Endothelial cell of umbilical vein (primary cell): ENCODE measurements around the gene NDUFB1. TPM values are rescaled to one million over a fixed set of nuclear protein-coding genes. Genes with fewer than 3 reads are reported as not detected.

Experiments
- BruUV-seq: library from RNA; stranded (reverse); fragments of 400-500 nt; replicated peaks from 2 replicates; lab custom pipeline; 2021; lab: Mats Ljungman, UMichigan
- CTCF ChIA-PET: fragments of 300-600, 350-600 bp; sonication (Branson Sonifier 250); formaldehyde crosslinking; loops from one replicate; lab custom pipeline; 2021; ENCODE audit warnings: antibody characterized with exemption, inconsistent platforms; lab: Charles Lee
- POLR2A ChIA-PET: fragments of 300-600, 350-600 bp; sonication (Branson Sonifier 250); formaldehyde crosslinking; loops from one replicate; lab custom pipeline; 2021; ENCODE audit warnings: antibody characterized with exemption, inconsistent platforms; lab: Charles Lee
- DNase-seq: peaks from one replicate; pipeline ENCODE4 v3.0.0-alpha.2; 2011; ENCODE audit warnings: low read depth, low spot score
- FAIRE-seq: peaks from 2 replicates; lab custom pipeline; 2011; peaks lifted over from hg19 to GRCh38; lab: Jason Lieb, UNC
- H2AFZ ChIP-seq: 2 replicates; pipeline ENCODE4 v1.6.0; 2012; ENCODE audit warnings: low read depth, low read length, control low read depth, inconsistent platforms
- H3K27ac ChIP-seq: 2 replicates; pipeline ENCODE4 v1.5.1; 2011; ENCODE audit warnings: low read depth, mild to moderate bottlenecking, control low read depth, low read length, moderate library complexity; ENCODE audit not compliant: insufficient read depth
- H3K27me3 ChIP-seq, 2 experiments: 2 replicates each; pipeline versions ENCODE4 v1.6.0 to v1.6.1; 2011; ENCODE audit warnings: low read length in 2 of 2, mixed read lengths in 1 of 2; ENCODE audit not compliant: control insufficient read depth in 2 of 2, insufficient read depth in 2 of 2
- H3K36me3 ChIP-seq, 2 experiments: 2 replicates in 1 of 2; 3 replicates in 1 of 2; pipeline ENCODE4 v1.5.1; 2011; ENCODE audit warnings: low read length in 2 of 2, mild to moderate bottlenecking in 1 of 2, moderate library complexity in 1 of 2; ENCODE audit not compliant: control insufficient read depth in 2 of 2, insufficient read depth in 2 of 2; ENCODE audit errors: extremely low read depth in 1 of 2
- H3K4me1 ChIP-seq: 3 replicates; pipeline ENCODE4 v1.5.1; 2011; ENCODE audit warnings: mild to moderate bottlenecking, low read length; ENCODE audit not compliant: control insufficient read depth, insufficient read depth; ENCODE audit errors: extremely low read depth
- H3K4me2 ChIP-seq: 2 replicates; pipeline ENCODE4 v1.6.1; 2011; ENCODE audit warnings: low read length, control low read depth, mixed read lengths; ENCODE audit not compliant: insufficient read depth
- H3K4me3 ChIP-seq, 3 experiments: fragments of 200-600 bp in 1 of 3; sonication (generic), shearing (Covaris generic) in 1 of 3; replicated peaks in 1 of 3; 2 replicates each; pipeline ENCODE4 v1.5.1; 2011 to 2016; ENCODE audit warnings: control low read depth in 3 of 3, low read length in 3 of 3, mild to moderate bottlenecking in 2 of 3, inconsistent platforms in 1 of 3, low read depth in 1 of 3, moderate library complexity in 1 of 3; ENCODE audit not compliant: insufficient read depth in 1 of 3
- H3K79me2 ChIP-seq: 2 replicates; pipeline ENCODE4 v1.6.0; 2012; ENCODE audit warnings: low read length, inconsistent platforms; ENCODE audit not compliant: control insufficient read depth, insufficient read depth
- H3K9ac ChIP-seq: replicated peaks from 2 replicates; pipeline ENCODE3; 2011; ENCODE audit warnings: low read length, control low read depth; ENCODE audit not compliant: insufficient read depth; ENCODE audit errors: extremely low read depth
- H3K9me1 ChIP-seq: replicated peaks from 3 replicates; pipeline ENCODE4 v1.6.0; 2011; ENCODE audit warnings: mild to moderate bottlenecking, low read length; ENCODE audit not compliant: control insufficient read depth, insufficient read depth; ENCODE audit errors: extremely low read depth
- H3K9me3 ChIP-seq: replicated peaks from 2 replicates; pipeline ENCODE4 v1.5.1; 2012; ENCODE audit warnings: low read length, inconsistent platforms; ENCODE audit not compliant: control insufficient read depth, insufficient read depth
- H4K20me1 ChIP-seq: replicated peaks from 2 replicates; pipeline ENCODE3; 2011; ENCODE audit warnings: mild to moderate bottlenecking, low read length; ENCODE audit not compliant: control insufficient read depth, insufficient read depth; ENCODE audit errors: extremely low read depth
- EZH2 ChIP-seq: IDR thresholded peaks from 2 replicates; pipeline ENCODE4 v1.6.1; 2012; ENCODE audit warnings: borderline replicate concordance, low read depth, mild to moderate bottlenecking, moderate library complexity, low read length, inconsistent platforms; ENCODE audit not compliant: severe bottlenecking
- FOS ChIP-seq: IDR thresholded peaks from 2 replicates; pipeline ENCODE4 v1.6.1; 2011; ENCODE audit warnings: mild to moderate bottlenecking, low read length, moderate library complexity, borderline replicate concordance; ENCODE audit not compliant: insufficient read depth
- GATA2 ChIP-seq: IDR thresholded peaks from 2 replicates; pipeline ENCODE4 v1.7.0; 2011; ENCODE audit warnings: low read depth, mild to moderate bottlenecking, moderate library complexity, mixed read lengths, low read length; ENCODE audit not compliant: insufficient read length, insufficient read depth
- JUN ChIP-seq: IDR thresholded peaks from 2 replicates; pipeline ENCODE4 v1.6.1; 2011; ENCODE audit warnings: borderline replicate concordance, low read depth; ENCODE audit not compliant: insufficient read length, insufficient read depth
- MYC ChIP-seq: IDR thresholded peaks from one replicate; pipeline ENCODE4 v1.6.1; 2011; ENCODE audit warnings: mild to moderate bottlenecking, low read depth, low read length
- POLR2A ChIP-seq: IDR thresholded peaks from 2 replicates; pipeline ENCODE4 v1.6.1; 2012; ENCODE audit warnings: low read depth, mild to moderate bottlenecking, control low read depth, low read length
- POLR2AphosphoS5 ChIP-seq: IDR thresholded peaks from 2 replicates; pipeline ENCODE4 v1.6.1; 2012; ENCODE audit warnings: low read depth, mild to moderate bottlenecking, control low read depth, low read length, moderate library complexity; ENCODE audit not compliant: insufficient read depth
- dilution Hi-C: fragments of 300-500 bp; cut with MboI; formaldehyde crosslinking; loops from one replicate; pipeline ENCODE4 v1.15.0; 2019; ENCODE audit warnings: low sequenced_read_pairs; ENCODE audit not compliant: extremely low pct_ligation_motif_present
- intact Hi-C: fragments of 100-400 bp; cut with micrococcal nuclease; formaldehyde crosslinking; loops from one replicate; pipeline ENCODE4 v1.10.0; 2022
- polyA plus RNA-seq, 4 experiments: library from polyadenylated mRNA; depleted of rRNA in 3 of 4; stranded (reverse) in 3 of 4; unstranded in 1 of 4; fragments of >200 nt; gene quantifications; 2 replicates each; pipeline versions ENCODE4 v1.2.1 to v1.2.3, GENCODE V29; 2011 to 2012; ENCODE audit warnings: missing spikeins in 1 of 4
- total RNA-seq: library from RNA; stranded (reverse); gene quantifications from 2 replicates; pipeline ENCODE4 v1.2.3, GENCODE V29; 2021
- TF ChIP-seq, protein P1 (sequence below), 2 donors: IDR thresholded peaks; 1 replicate in 1 of 2; 2 replicates in 1 of 2; pipeline ENCODE4 v1.5.1; 2011; ENCODE audit warnings: low read length in 2 of 2, mild to moderate bottlenecking in 2 of 2, moderate library complexity in 2 of 2, control low read depth in 1 of 2, inconsistent platforms in 1 of 2, low read depth in 1 of 2; ENCODE audit not compliant: insufficient read depth in 1 of 2; ENCODE audit errors: extremely low read depth in 1 of 2
- TF ChIP-seq, protein P2 (sequence below): IDR thresholded peaks from 2 replicates; pipeline ENCODE4 v1.6.1; 2011; ENCODE audit not compliant: insufficient read depth, insufficient read length

NDUFB1 gene
- total and polyA plus RNA-seq, 2 donors (not counting 3 experiments of a cell fraction or from before 2014, with no cell fraction given) = 95.2 to 267 TPM

DNA sequence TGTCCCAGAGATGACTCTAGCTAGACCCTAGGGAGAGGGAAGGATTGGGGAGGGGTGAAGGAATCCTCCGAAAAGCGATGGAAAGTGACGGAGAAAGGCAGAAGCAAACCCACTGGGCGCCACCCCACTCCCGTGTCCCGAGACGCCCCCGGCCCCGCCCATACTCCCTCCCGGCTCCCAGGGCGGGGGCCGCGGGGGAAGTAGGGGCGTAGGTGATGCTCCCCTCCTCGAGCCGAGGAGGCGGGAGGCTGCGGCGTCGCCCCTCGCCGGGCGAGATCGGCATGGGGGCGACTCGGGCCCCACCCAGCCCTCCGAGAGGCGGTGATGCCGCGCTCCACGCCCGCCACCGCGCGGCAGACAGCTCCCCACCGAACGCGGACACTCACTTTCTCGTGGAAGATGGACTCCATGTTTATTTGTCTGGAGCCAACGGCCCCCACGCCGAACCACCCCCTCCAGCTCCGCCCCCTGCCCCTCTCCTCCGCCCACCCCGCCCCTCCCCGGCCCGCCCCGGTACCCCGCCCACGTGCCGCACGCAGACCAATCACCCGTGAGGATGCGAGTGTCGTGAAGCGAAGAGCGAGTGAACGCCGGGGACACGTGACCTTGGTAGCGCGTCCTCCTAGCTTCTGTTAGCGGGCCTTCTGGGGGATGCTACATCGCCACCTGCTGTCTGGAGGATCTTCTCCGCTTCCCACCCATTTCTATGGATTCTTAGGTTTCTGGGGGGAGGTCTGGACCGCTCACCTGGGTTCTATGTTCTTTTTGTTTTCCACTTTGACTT is 15.2 kb downstream of the NDUFB1 start, which contains the start of gene ATXN3:
Gene ATXN3, minus strand, starts transcription at position 440 of the 784 bp plus-strand sequence. Its CDS starts 30 bp downstream, at position 410.
- ChIA-PET CTCF (interaction anchor here (0.6 to 4.0 kb wide), 32 partner anchors 9 to 688 kb away, joined by 3 to 145 read pairs (median 4); partner anchors contain the start of genes CPSF2, GOLGA5, NDUFB1 and TRIP11), POLR2A (interaction anchor here (0.6 to 1.7 kb wide), 6 partner anchors 9 to 688 kb away, joined by 4 to 15 read pairs (median 5); partner anchors contain the start of genes CPSF2, GOLGA5, NDUFB1 and TRIP11)
- H3K9ac ChIP-seq = peak within 1 kb of the TSS; percentile 77
- peak; percentile 98 for FAIRE-seq
- H3K4me3 ChIP-seq = peak within 1 kb of the TSS; percentile 63 to 90 (median 83)
- H2AFZ ChIP-seq = peak within 1 kb of the TSS; percentile 69
- H3K4me2 ChIP-seq = peak within 1 kb of the TSS; percentile 68
- H3K36me3 ChIP-seq = no peaks in the 10 kb centered on the region
- peak; percentile 96 for DNase-seq
- H3K27ac ChIP-seq = peak within 1 kb of the TSS; percentile 56
- intact Hi-C loops = loop anchor here (1.0 to 10.0 kb wide), 7 partner anchors 15 to 1078 kb away; partner anchors contain the start of genes CPSF2, FBLN5, GOLGA5 and LYSET
- dilution Hi-C loops = no loop called here
- no peaks in the 10 kb centered on the region for H4K20me1 ChIP-seq
- no peaks in the 10 kb centered on the region for H3K9me3 ChIP-seq
- no TSS peak for BruUV-seq
- peaks cover 17% of the 10 kb centered on the region for H3K79me2 ChIP-seq
- H3K4me1 ChIP-seq = peaks cover 5% of the 10 kb centered on the region
- no peaks in the 10 kb centered on the region for H3K9me1 ChIP-seq
- peaks cover 0 to 1% of the 10 kb centered on the region in 2 experiments for H3K27me3 ChIP-seq
- TF ChIP-seq FOS = no peak
- TF ChIP-seq, protein P1, sequence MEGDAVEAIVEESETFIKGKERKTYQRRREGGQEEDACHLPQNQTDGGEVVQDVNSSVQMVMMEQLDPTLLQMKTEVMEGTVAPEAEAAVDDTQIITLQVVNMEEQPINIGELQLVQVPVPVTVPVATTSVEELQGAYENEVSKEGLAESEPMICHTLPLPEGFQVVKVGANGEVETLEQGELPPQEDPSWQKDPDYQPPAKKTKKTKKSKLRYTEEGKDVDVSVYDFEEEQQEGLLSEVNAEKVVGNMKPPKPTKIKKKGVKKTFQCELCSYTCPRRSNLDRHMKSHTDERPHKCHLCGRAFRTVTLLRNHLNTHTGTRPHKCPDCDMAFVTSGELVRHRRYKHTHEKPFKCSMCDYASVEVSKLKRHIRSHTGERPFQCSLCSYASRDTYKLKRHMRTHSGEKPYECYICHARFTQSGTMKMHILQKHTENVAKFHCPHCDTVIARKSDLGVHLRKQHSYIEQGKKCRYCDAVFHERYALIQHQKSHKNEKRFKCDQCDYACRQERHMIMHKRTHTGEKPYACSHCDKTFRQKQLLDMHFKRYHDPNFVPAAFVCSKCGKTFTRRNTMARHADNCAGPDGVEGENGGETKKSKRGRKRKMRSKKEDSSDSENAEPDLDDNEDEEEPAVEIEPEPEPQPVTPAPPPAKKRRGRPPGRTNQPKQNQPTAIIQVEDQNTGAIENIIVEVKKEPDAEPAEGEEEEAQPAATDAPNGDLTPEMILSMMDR (IDR thresholded peaks at IDR 0.05; ENCODE audit: extremely low read depth in 1 of 2, insufficient read depth in 1 of 2, low read depth in 1 of 2, low read length in 2 of 2) = peak; percentile 69 to 89
- TF ChIP-seq, protein P2, sequence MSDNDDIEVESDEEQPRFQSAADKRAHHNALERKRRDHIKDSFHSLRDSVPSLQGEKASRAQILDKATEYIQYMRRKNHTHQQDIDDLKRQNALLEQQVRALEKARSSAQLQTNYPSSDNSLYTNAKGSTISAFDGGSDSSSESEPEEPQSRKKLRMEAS = peak; percentile 99
- TF ChIP-seq EZH2 = no peak
- peak; percentile 83 for TF ChIP-seq POLR2AphosphoS5
- TF ChIP-seq POLR2A = peak; percentile 86
- TF ChIP-seq MYC = peak; percentile 45
- no peak for TF ChIP-seq JUN
- no peak for TF ChIP-seq GATA2
